Germinal center (tissue), 1 donor: ENCODE data around the gene ATE1.

Experiments
- DNase-seq: peaks from one replicate; pipeline ENCODE4 v3.0.0; 2012; ENCODE audit warnings: mixed read lengths, low spot score

The ATE1 gene

DNA sequence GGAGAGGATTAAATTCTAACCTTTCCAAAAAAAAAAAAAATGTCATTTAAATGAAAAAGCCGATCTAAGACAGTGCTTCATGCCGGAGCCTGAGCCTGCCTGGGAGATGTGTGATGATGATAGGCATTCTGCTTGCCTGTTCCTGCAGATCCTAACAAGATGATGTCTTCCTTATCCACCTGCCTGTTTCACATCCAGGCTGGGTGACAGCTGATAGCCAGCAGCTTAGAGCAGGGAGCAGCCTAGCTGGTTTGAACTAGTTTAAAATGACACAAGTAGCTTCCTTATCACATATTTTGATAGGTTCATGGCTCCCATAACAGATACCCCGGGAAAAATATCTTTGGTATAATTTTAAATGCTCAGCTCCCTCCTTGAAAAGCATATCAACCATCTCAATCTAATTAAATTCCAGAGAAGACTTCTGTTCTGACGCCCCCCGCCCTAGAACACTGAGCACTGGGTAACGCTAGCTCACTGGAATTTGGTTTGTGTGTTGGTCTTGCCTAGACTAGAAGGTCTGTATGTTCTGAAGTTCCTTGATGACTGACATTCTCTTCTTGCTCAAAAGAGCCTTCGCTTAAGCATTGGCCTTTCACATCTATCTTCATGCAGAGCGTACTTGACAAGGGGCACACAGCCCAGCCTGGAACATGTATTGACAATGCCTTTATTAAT, 232.7 kb downstream of the ATE1 start:
- DNase-seq: no peak

DNA sequence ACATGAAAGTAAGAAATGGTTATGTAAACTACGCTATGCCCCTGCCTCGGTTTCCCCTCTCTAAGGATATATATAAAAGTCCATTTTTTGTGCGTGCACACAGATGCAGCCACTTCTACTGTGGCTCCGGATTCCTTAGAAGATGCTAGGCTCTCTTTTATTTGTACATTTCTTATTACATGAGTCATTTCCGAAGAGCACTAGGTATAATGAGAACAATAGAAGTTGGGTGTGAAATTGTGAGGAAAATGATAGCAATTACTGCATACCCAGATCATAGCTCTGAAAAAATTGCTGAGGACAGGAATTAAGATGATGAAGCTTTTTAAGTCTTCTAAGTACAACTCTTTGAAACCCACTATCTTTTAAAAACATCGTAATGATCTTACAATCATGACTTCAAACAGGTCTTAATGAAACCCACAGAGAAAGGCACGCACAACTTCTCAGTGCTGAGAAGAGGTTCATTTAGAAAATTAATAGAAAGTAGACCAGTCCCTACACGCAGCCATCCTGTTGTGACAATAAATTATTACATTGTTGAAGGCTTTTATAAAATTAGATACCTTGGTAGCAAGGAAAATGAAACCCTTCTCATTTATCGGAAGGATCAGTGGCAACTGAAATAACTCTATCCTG, 233.4 kb downstream of the ATE1 start:
- no peak for DNase-seq

GRCh38 chr10:121692626-121693025, 235.2 kb downstream of the ATE1 start:
- no peak for DNase-seq

DNA sequence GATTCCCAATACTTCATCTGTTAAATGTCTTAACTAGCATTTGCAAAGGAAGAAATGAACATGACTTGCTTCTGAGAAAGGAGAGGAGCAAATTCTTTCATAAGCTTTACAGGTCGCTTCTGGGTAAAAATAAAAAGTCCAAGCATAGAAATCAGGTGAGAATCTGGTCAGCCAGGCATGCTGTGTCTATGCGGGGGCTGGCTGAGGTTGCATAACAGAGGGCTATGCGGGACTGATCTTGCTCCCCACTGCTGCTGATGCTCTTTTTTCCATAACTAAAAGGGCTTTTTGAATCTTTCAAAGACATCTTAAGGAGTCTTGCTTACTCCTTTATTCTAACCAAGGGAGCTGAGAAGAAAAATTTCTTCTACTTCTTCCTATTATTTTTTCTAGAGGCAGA, 236.9 kb downstream of the ATE1 start:
- no peak for DNase-seq
